ENCODE results near the gene GPC6.

- no peak for TF ChIP-seq EZH2 (IDR thresholded peaks at IDR 0.05; ENCODE audit: borderline replicate concordance)
- TF ChIP-seq CTCF (IDR thresholded peaks at IDR 0.05; ENCODE audit: poor library complexity) = no peak
- TF ChIP-seq EZH2phosphoT487 (IDR thresholded peaks at IDR 0.05; ENCODE audit: low read depth, severe bottlenecking, unreplicated experiment) = no peak
Measured at GRCh38 chr13:94031609-94032008, 805.0 kb downstream of the GPC6 start.
